HG03558 (cell line): ENCODE measurements around the gene CYTH3.
"Not testable (repeated sequence)": the region's sequence is repeated elsewhere in the genome, so short reads cannot be mapped to it uniquely, and the experiment has no call there.

Experiments
- ATAC-seq: cut with Tn5 transposase; IDR thresholded peaks from one replicate; pipeline ENCODE4 v1.9.1; 2021; ENCODE audit warnings: moderate number of reproducible peaks; ENCODE audit not compliant: unreplicated experiment; ENCODE audit errors: extremely low read depth

CYTH3 gene

DNA sequence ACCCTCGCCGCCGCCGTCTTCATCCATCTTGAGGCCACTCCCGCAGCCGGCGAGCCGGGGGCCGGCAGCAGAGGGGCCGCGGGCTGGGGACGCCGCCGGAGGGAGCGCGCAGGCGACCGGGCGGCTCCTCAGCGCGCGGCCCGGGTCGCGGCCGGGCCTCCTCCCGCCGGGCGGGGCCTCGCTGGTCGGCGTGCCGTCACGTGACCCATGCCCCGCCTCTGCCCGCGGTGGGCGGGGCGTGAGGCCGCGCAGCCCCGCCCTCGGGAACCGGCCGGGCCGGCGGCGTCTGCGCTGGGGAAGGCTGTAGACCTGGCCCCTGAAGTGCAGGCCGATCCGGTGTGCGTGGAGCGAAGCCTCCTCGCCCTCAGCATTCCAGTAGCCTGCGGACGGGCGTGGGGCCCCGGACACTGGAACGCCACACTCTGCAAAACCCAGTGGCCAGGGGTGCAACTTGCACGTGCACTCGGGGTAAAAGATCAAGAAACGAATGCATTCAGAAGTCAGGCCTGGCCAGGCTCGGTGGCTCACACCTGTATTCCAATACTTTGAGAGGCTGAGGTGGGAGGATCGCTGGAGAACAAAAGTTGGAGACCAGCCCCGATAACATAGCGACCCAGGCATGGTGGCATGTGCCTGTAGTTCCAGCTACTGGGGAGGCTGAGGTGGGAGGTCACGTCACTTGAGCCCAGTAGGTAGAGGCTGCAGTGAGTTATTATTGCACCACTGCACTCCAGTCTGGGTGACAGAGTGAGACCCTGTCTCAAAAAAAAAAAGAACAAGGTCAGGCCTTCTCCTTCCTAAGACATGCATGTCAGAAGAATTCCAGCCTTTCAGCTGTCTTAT, at the start of gene CYTH3:
Gene CYTH3, minus strand, starts transcription at position 144 of the 843 bp plus-strand sequence. Its CDS starts 117 bp downstream, at position 27.
- ATAC-seq = no peak

GRCh38 chr7:6320791-6321190, 48.4 kb upstream of the CYTH3 start:
- no peak for ATAC-seq

DNA sequence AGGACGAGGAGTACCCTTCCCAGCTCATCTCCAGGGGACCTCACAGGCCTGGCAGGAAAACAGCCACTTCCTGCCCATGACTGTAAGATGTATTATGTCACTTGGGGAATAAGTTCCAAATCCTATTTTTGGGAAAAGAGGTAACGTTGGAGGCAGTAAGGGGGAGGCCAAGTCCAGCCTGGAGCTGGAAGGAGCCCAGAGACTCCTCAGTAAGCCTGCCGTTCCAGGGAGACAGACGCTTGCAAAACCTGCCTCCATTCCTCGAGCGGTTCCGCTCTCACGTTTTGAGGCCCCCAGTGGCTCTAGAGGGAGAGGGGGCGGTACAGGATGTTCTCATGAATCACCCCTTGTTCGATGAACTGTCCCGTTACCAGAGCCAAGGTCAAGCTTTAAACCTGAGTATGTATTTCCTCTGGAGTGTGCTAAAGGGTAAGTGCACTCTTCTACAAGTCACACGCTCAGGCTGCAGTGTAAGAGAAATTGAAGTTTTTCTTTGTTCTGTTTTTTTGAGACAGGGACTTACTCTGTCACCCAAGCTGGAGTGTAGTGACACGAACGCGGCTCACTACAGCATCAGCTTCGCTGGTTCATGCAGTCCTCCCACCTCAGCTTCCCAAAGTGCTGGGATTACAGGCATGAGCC, 45.5 kb upstream of the CYTH3 start:
- no peak for ATAC-seq

DNA sequence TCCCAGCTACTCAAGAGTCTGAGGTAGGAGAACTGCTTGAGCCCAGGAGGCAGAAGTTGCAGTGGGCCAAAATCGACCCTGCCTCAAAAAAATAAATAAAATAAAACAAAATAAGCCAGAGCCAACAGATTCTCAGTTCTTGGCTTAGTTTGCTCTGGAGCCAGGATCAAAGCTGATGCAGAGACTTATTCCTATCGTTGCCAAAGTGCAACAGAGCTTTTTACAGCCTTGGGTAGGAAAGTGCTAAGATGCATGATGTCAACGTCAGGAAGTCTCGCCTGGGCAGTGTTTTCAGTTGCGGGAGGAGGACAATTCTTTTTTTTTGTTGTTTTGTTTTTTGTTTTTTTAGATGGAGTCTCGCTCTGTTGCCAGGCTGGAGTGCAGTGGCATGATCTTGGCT, 43.8 kb upstream of the CYTH3 start:
- no peak for ATAC-seq

- ATAC-seq = no peak
These were observed 43.3 kb upstream of the CYTH3 start for GRCh38 chr7:6315746-6316145.

DNA sequence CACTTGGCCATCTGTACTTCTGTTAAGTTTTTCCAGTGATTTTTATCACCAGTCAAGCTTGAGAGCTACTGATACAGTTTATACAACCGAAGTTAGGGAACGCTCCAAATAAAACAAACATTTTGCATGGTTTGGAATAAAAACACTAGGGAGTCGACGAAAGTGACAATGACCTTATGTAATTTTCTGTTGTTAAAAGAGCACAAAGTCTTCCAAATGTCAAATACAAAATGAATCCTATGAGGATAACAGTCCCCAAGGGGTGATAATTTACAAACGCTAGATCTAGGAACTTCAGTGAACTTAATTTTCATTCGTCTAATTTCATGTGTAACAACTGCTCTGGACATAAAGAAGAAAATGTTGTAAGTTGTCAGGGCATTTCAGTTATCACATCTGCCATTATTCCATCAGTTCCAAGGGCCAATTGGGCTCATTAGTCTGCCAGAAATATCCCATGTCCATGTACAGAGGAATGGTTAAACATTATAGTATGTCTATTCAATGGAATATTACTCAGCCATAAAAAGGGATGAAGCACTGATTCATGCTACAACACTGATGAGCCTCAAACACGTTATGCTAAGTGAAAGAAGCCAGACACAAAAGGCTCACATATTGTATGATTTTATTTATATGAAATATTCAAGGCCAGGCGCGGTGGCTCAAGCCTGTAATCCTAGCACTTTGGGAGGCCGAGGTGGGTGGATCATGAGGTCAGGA, 38.0 kb upstream of the CYTH3 start:
- ATAC-seq = no peak

DNA sequence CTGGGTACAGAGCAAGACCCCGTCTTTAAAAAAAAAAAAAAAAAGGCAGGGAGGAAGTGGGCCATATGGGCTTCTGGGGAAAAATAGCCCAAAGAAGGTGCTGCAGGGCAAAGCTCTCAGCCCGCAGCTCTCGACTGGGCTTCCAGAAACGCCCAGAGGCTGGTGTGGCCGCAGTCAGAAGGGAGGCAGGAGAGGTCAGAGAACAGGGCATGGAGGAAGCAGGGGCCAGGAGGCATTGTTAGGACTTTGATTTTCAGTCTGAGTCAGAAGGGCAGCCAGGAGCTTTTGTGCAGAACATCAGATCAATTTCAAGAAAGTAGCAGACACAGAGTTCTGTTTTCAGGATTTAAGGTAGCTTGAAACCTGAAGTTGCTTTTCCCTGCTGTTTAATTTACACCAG, 35.3 kb upstream of the CYTH3 start:
- ATAC-seq = no peak

GRCh38 chr7:6306471-6306870, 34.0 kb upstream of the CYTH3 start:
- ATAC-seq = no peak

DNA sequence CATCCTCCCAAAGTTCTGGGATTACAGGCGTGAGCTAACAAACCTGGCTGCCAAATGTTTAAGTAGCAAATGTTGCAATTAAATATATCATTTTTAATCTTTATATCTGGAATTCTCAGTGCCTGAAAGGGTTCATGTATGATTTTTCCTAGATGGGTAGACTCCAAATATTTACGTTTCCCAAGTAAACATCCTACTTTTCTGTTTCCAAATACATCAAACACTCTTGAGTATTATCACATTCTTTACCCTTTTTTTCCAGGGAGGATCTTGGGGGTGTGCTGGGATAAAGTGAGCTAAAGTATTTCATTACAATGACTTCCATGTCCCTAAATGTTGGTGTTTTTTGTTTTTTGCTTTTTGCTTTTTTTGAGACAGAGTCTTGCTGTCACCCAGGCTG, 32.9 kb upstream of the CYTH3 start:
- no peak for ATAC-seq

- not testable (repeated sequence) for ATAC-seq
These were observed 29.0 kb upstream of the CYTH3 start for GRCh38 chr7:6301446-6301845.

DNA sequence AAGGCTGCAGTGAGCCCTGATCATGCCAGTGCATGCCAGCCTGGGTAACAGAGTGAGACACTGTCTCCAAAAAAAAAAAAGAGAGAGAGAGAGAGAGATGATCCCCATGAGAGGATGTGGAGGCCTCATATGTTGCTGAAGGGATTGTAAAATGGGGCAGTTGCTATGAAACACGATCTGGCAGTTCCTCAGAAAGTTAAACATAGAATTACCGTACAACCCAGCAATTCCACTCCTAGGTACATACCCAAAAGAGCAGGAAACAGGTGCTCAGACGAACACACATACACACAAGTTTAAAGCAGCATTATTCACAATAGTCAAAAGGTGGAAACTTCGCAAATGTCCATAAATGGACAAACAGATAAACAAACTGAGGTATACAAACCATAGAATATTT, 27.4 kb upstream of the CYTH3 start:
- no peak for ATAC-seq

GRCh38 chr7:6294839-6295238, 22.4 kb upstream of the CYTH3 start:
- no peak for ATAC-seq

DNA sequence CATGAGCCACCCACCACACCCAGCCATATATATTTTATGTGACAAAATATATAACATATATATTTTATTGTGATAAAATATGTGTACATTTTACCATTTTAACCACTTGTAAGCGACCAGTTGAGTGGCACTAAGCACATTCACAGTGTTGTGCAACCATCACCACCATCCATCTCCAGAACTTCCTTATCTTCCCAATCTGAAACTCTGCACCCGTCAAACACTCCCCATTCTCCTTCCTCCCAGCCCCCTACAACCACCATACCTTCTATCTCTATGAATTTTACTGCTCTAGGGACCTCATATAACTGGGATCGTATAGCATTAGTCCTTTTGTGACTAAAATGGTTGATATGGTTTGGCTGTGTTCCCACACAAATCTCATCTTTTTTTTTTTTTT, 20.8 kb upstream of the CYTH3 start:
- no peak for ATAC-seq

- ATAC-seq = not testable (repeated sequence)
These were observed 19.5 kb upstream of the CYTH3 start for GRCh38 chr7:6291941-6292340.

DNA sequence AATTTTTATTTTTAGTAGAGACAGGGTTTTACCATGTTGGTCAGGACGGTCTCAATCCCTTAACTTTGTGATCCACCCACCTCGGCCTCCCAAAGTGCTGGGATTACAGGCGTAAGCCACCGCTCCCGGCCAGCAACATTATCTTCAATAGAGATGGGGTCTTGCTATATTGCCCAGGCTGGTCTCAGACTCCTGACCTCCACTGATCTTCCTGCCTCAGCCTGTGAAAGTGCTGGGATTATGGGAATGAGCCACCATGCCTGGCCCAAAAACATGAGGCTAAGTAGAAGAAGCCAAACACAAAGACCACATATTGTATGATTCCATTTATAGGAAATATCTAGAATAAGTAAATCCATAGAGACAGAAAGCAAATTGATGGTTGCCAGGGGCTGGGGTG, 19.1 kb upstream of the CYTH3 start:
- no peak for ATAC-seq

GRCh38 chr7:6290319-6290741, 17.9 kb upstream of the CYTH3 start:
- ATAC-seq = no peak

DNA sequence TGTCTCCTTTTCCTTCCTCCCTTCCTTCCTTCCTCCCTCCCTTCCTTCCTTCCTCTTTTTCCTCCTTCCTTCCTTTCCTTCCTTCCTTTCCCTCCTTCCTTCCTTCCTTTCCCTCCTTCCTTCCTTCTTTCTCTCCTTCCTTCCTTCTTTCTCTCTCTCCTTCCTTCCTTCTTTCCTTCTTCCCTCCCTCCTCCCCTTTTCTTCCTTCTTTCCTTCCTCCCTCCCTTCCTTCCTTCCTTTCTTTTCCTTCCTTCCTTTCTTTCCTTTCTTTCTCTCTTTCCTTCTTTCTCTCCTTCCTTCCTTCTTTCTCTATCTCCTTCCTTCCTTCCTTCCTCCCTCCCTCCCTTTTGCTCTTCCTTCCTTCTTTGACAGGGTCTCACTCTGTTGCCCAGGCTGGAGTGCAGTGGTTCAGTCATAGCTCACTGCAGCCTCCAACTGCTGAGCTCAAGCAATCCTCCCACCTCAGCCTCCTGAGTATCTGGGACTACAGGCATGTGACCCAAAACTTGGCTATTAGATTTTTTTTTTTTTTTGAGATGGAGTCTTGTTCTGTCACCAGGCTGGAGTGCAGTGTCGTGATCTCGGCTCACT, 15.9 kb upstream of the CYTH3 start:
- no peak for ATAC-seq

DNA sequence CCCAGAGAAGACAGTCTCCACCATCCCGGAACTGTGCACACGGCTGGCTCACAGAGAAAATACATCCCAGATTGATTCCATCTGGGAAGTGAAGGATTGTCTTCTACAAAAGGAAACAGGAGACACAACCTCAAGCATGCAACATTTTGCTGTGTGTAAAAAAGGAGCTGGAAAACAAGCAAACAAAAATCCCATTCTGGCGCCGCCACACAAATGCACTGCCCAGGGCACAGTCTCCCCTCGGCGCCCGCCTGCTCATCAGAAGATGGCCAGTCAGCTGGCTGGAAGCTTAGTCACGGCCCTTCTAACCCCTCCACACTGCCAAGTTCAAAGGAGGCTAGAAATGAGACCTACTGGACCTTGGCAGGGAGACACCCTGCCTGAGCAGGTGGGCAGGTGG, 14.1 kb upstream of the CYTH3 start:
- no peak for ATAC-seq

- ATAC-seq = no peak
These were observed 12.3 kb upstream of the CYTH3 start for GRCh38 chr7:6284461-6285360.

DNA sequence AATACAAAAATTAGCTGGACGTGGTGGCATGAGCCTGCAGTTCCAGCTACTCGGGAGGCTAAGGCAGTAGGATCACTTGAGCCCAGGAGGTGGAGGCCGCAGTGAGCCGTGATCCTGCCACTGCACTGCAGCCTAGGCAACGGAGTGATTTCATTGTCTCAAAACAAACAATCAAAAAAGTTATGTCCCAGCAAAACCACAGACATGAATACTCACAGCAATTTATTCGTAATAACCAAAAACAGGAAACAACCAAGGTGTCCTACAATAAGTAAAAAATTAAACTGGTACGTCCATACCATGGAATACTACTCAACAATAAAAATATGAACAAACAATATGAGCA, 11.6 kb upstream of the CYTH3 start:
- ATAC-seq = no peak
